Panc1 (cell line): Measurements from ENCODE around the gene ADAMTS6. TPM values are rescaled to one million over a fixed set of nuclear protein-coding genes. Genes with fewer than 3 reads are reported as not detected.
"Not testable (repeated sequence)": the region's sequence is repeated elsewhere in the genome, so short reads cannot be mapped to it uniquely, and the experiment has no call there.

Source experiments
- ATAC-seq: fragments of 200-7000 bp; cut with Tn5 transposase; 2 replicates; pipeline ENCODE4 v1.9.1; 2020; ENCODE audit warnings: mild to moderate bottlenecking, moderate library complexity
- BruUV-seq: library from RNA; stranded (reverse); fragments of 400-500 nt; replicated peaks from 2 replicates; lab custom pipeline; 2021; lab: Mats Ljungman, UMichigan
- CTCF ChIA-PET: fragments of 300-600 bp; sonication (Branson Sonifier 250); formaldehyde crosslinking; loops from one replicate; lab custom pipeline; 2022; ENCODE audit warnings: antibody characterized with exemption; lab: Charles Lee
- POLR2A ChIA-PET: fragments of 300-600 bp; sonication (Branson Sonifier 250); formaldehyde crosslinking; loops from one replicate; lab custom pipeline; 2022; ENCODE audit warnings: antibody characterized with exemption; lab: Charles Lee
- DNase-seq: peaks from one replicate; pipeline ENCODE4 v3.0.0-alpha.2; 2010; ENCODE audit warnings: low read depth, low spot score
- H3K27ac ChIP-seq: 2 replicates; pipeline ENCODE4 v1.5.1; 2011; ENCODE audit warnings: mild to moderate bottlenecking, low read length, inconsistent platforms
- H3K27me3 ChIP-seq: fragments of 200-500 bp; sonication (Bioruptor generic); 2 replicates; pipeline ENCODE4 v1.6.0; 2014; ENCODE audit warnings: low read length, inconsistent platforms; ENCODE audit not compliant: control insufficient read depth, insufficient read depth
- H3K36me3 ChIP-seq: fragments of 200-500 bp; sonication (Bioruptor generic); 2 replicates; pipeline ENCODE4 v1.5.1; 2014; ENCODE audit warnings: inconsistent platforms, mild to moderate bottlenecking, low read length, moderate library complexity; ENCODE audit not compliant: control insufficient read depth, insufficient read depth
- H3K4me1 ChIP-seq: 2 replicates; pipeline ENCODE4 v1.5.1; 2011; ENCODE audit warnings: inconsistent platforms, mild to moderate bottlenecking, low read length, moderate library complexity; ENCODE audit not compliant: control insufficient read depth, insufficient read depth
- H3K4me3 ChIP-seq, 2 experiments: 2 replicates each; pipeline ENCODE4 v1.5.1; 2011 to 2012; ENCODE audit warnings: low read depth in 2 of 2, low read length in 2 of 2, mild to moderate bottlenecking in 2 of 2, inconsistent platforms in 1 of 2, moderate library complexity in 1 of 2
- H3K9me3 ChIP-seq: fragments of 200-500 bp; sonication (Bioruptor generic); 2 replicates; pipeline ENCODE4 v1.5.1; 2014; ENCODE audit warnings: low read depth, mild to moderate bottlenecking, inconsistent platforms, low read length, moderate library complexity; ENCODE audit not compliant: control insufficient read depth, insufficient read depth
- POLR2AphosphoS5 ChIP-seq: IDR thresholded peaks from 2 replicates; pipeline ENCODE4 v1.6.1; 2012; ENCODE audit warnings: mild to moderate bottlenecking, low read depth, low read length, moderate library complexity
- SIN3A ChIP-seq: IDR thresholded peaks from 2 replicates; pipeline ENCODE4 v1.6.1; 2012; ENCODE audit warnings: low read depth, mild to moderate bottlenecking, low read length, moderate library complexity, borderline replicate concordance; ENCODE audit not compliant: insufficient read depth
- TCF7L2 ChIP-seq: IDR thresholded peaks from 2 replicates; pipeline ENCODE4 v1.6.1; 2011; ENCODE audit warnings: mild to moderate bottlenecking, low read depth, low read length, inconsistent platforms
- in situ Hi-C: cut with HindIII; loops from 2 replicates; pipeline ENCODE4 v1.10.0; 2016; ENCODE audit warnings: low sequenced_read_pairs, low pct_unique_long_range_greater_than_20kb
- intact Hi-C: fragments of 100-400 bp; cut with micrococcal nuclease; formaldehyde crosslinking; loops from one replicate; pipeline ENCODE4 v1.10.0; 2022; ENCODE audit not compliant: unreplicated experiment
- total RNA-seq: library from RNA; stranded (reverse); gene quantifications from one replicate; pipeline ENCODE4 v1.2.1, GENCODE V29; 2021; ENCODE audit not compliant: unreplicated experiment
- TF ChIP-seq, protein P1 (sequence below): fragments of 450-650 bp; IDR thresholded peaks from 2 replicates; pipeline ENCODE4 v1.5.1; 2017; ENCODE audit warnings: mild to moderate bottlenecking
- TF ChIP-seq, protein P2 (sequence below), 2 experiments: IDR thresholded peaks; 2 replicates each; pipeline ENCODE4 v1.6.1; 2011 to 2012; ENCODE audit warnings: low read depth in 2 of 2, control low read depth in 1 of 2, low read length in 1 of 2, mild to moderate bottlenecking in 1 of 2, moderate library complexity in 1 of 2; ENCODE audit not compliant: insufficient read depth in 1 of 2

The ADAMTS6 gene
- total RNA-seq, 1 experiment from 2014 or later, result 0.64 TPM

DNA sequence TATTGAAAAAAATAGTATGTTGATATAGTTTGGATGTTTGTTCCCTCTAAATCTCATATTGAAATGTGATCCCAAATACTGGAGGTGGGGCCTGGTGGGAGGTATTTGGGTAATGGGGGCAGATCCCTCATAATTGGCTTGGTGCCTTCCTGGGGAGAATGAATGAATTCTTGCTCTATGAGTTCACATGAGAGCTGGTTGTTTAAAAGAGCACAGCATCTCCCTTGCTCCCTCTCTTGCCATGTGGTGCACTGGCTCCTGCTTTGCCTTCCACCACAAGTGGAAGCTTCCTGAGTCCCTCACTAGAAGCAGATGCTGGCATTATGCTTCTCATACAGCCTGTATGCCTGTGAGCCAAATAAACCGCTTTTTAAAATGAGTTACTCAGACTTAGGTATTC, 154.8 kb downstream of the ADAMTS6 start:
- TF ChIP-seq POLR2AphosphoS5 (no peak), SIN3A (no peak), TCF7L2 (no peak)
- TF ChIP-seq, protein P1, sequence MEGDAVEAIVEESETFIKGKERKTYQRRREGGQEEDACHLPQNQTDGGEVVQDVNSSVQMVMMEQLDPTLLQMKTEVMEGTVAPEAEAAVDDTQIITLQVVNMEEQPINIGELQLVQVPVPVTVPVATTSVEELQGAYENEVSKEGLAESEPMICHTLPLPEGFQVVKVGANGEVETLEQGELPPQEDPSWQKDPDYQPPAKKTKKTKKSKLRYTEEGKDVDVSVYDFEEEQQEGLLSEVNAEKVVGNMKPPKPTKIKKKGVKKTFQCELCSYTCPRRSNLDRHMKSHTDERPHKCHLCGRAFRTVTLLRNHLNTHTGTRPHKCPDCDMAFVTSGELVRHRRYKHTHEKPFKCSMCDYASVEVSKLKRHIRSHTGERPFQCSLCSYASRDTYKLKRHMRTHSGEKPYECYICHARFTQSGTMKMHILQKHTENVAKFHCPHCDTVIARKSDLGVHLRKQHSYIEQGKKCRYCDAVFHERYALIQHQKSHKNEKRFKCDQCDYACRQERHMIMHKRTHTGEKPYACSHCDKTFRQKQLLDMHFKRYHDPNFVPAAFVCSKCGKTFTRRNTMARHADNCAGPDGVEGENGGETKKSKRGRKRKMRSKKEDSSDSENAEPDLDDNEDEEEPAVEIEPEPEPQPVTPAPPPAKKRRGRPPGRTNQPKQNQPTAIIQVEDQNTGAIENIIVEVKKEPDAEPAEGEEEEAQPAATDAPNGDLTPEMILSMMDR, result no peak
- TF ChIP-seq, protein P2, sequence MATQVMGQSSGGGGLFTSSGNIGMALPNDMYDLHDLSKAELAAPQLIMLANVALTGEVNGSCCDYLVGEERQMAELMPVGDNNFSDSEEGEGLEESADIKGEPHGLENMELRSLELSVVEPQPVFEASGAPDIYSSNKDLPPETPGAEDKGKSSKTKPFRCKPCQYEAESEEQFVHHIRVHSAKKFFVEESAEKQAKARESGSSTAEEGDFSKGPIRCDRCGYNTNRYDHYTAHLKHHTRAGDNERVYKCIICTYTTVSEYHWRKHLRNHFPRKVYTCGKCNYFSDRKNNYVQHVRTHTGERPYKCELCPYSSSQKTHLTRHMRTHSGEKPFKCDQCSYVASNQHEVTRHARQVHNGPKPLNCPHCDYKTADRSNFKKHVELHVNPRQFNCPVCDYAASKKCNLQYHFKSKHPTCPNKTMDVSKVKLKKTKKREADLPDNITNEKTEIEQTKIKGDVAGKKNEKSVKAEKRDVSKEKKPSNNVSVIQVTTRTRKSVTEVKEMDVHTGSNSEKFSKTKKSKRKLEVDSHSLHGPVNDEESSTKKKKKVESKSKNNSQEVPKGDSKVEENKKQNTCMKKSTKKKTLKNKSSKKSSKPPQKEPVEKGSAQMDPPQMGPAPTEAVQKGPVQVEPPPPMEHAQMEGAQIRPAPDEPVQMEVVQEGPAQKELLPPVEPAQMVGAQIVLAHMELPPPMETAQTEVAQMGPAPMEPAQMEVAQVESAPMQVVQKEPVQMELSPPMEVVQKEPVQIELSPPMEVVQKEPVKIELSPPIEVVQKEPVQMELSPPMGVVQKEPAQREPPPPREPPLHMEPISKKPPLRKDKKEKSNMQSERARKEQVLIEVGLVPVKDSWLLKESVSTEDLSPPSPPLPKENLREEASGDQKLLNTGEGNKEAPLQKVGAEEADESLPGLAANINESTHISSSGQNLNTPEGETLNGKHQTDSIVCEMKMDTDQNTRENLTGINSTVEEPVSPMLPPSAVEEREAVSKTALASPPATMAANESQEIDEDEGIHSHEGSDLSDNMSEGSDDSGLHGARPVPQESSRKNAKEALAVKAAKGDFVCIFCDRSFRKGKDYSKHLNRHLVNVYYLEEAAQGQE (IDR thresholded peaks at IDR 0.05; ENCODE audit: insufficient read depth in 1 of 2, low read depth in 2 of 2, low read length in 1 of 2), result no peak
- intact Hi-C loops, result no loop called here
- Histone ChIP-seq H3K36me3 (no peaks in the 10 kb centered on the region; the same call in 1 of the 2 replicates), H3K9me3 (no peaks in the 10 kb centered on the region), H3K27me3 (no peaks in the 10 kb centered on the region), H3K27ac (no peak overlapping the region), H3K4me3 (no peak overlapping the region), H3K4me1 (no peaks in the 10 kb centered on the region)
- POLR2A ChIA-PET, result no interaction called here
- ATAC-seq (no peak), DNase-seq (no peak)
- in situ Hi-C loops, result no loop called here
- CTCF ChIA-PET, result no interaction called here
- BruUV-seq, result no TSS peak

DNA sequence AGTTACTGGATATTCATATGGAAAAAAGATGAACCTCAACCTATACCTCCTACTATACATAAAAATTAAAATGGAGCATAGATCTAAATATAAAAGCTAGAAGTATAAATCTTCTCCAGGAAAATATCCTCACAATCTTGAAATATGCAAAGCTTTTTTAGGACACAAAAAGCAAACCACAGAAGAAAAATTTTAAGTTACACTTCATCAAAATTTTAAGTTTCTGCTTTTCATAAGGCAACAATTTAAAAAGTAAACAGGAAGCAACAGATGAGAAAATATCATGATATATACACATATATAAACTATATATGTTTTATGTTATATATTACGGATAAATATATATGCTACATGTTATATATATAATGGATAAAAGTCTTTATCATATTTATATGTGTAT, 157.5 kb downstream of the ADAMTS6 start:
- no peaks in the 10 kb centered on the region for H3K36me3 ChIP-seq

DNA sequence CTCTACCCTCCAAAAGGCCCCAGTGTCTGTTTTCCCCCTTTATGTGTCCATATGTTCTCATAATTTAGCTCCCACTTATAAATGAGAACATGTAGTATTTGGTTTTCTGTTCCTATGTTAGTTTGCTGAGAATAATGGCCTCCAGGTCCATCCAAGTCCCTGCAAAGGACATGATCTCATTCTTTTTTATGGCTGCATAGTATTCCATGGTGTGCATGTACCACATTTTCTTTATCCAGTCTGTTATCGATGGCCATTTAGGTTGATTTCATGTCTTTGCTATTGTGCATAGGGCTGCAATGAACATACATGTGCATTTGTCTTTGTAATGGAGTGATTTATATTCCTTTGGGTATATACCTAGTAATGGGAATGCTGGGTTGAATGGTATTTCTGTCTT, 161.0 kb downstream of the ADAMTS6 start:
- in situ Hi-C loops, ATAC-seq, H3K27ac ChIP-seq, intact Hi-C loops, H3K36me3 ChIP-seq, H3K4me1 ChIP-seq, H3K4me3 ChIP-seq, CTCF ChIA-PET, DNase-seq, H3K9me3 ChIP-seq, H3K27me3 ChIP-seq, BruUV-seq, POLR2A ChIA-PET: not testable (repeated sequence)

More for the DNA sequence above, 157.5 kb downstream of the ADAMTS6 start:
- H3K4me3 ChIP-seq, result no peak overlapping the region
- no peak for ATAC-seq
- in situ Hi-C loops, result no loop called here
- no peak for TF ChIP-seq TCF7L2
- TF ChIP-seq, protein P2 (IDR thresholded peaks at IDR 0.05; ENCODE audit: insufficient read depth in 1 of 2, low read depth in 2 of 2, low read length in 1 of 2), result no peak
- TF ChIP-seq, protein P1, result no peak
- TF ChIP-seq POLR2AphosphoS5, result no peak
- TF ChIP-seq SIN3A, result no peak
- H3K27ac ChIP-seq, result no peak overlapping the region
- intact Hi-C loops, result no loop called here
- no peaks in the 10 kb centered on the region for H3K27me3 ChIP-seq
- ChIA-PET POLR2A (no interaction called here), CTCF (no interaction called here)
- H3K9me3 ChIP-seq, result no peaks in the 10 kb centered on the region
- no TSS peak for BruUV-seq
- DNase-seq, result no peak
- H3K4me1 ChIP-seq, result no peaks in the 10 kb centered on the region
